RPMI7951 (cell line): ENCODE measurements around the gene SV2C. TPM values are rescaled to one million over a fixed set of nuclear protein-coding genes. Genes with fewer than 3 reads are reported as not detected.

Experiments used
- DNase-seq: peaks from one replicate; pipeline ENCODE4 v3.0.0-alpha.2; 2012; ENCODE audit warnings: low read depth
- total RNA-seq: library from RNA; depleted of rRNA; stranded (reverse); fragments of >200 nt; shearing (Covaris generic); gene quantifications from 2 replicates; pipeline ENCODE4 v1.2.3, GENCODE V29; 2014

Gene SV2C
- total RNA-seq, 1 experiment from 2014 or later: under 0.01 TPM

GRCh38 chr5:76250463-76250862 is 167.3 kb downstream of the SV2C start:
- DNase-seq: no peak

GRCh38 chr5:76251656-76252055 is 168.5 kb downstream of the SV2C start:
- DNase-seq: no peak

GRCh38 chr5:76252437-76252836 is 169.3 kb downstream of the SV2C start:
- DNase-seq: no peak

GRCh38 chr5:76256116-76256889 is 173.1 kb downstream of the SV2C start:
- peak; percentile 58 for DNase-seq

- no peak for DNase-seq
Observed at GRCh38 chr5:76257225-76257833, 174.1 kb downstream of the SV2C start.

GRCh38 chr5:76257897-76258296 is 174.7 kb downstream of the SV2C start:
- DNase-seq: no peak

- DNase-seq: no peak
Observed at GRCh38 chr5:76264681-76265080, 181.5 kb downstream of the SV2C start.

- no peak for DNase-seq
Observed at GRCh38 chr5:76269259-76269931, 186.2 kb downstream of the SV2C start.

- DNase-seq: peak; percentile 15
Observed at GRCh38 chr5:76269932-76270610, 186.9 kb downstream of the SV2C start.

- no peak for DNase-seq
Observed at GRCh38 chr5:76271836-76272235, 188.7 kb downstream of the SV2C start.

GRCh38 chr5:76273206-76273885 is 190.2 kb downstream of the SV2C start:
- DNase-seq: no peak

- DNase-seq: no peak
Observed at GRCh38 chr5:76274571-76274970, 191.4 kb downstream of the SV2C start.

- no peak for DNase-seq
Observed at GRCh38 chr5:76277736-76278135, 194.6 kb downstream of the SV2C start.

- no peak for DNase-seq
Observed at GRCh38 chr5:76278261-76278789, 195.1 kb downstream of the SV2C start.

- no peak for DNase-seq
Observed at GRCh38 chr5:76280494-76280893, 197.3 kb downstream of the SV2C start.

GRCh38 chr5:76283670-76284069 is 200.5 kb downstream of the SV2C start:
- no peak for DNase-seq

GRCh38 chr5:76289692-76290091 is 206.5 kb downstream of the SV2C start:
- no peak for DNase-seq

- DNase-seq: no peak
Observed at GRCh38 chr5:76290321-76290757, 207.2 kb downstream of the SV2C start.

GRCh38 chr5:76291305-76292077 is 208.3 kb downstream of the SV2C start:
- no peak for DNase-seq

GRCh38 chr5:76292620-76293322 is 209.6 kb downstream of the SV2C start:
- no peak for DNase-seq
